OCI-LY3 (cell line): ENCODE measurements around the gene JOSD1.

Source experiments
- H2AFZ ChIP-seq: fragments of 200-600, 300-600 bp; shearing (Covaris generic); 2 replicates; pipeline ENCODE4 v1.6.0; 2014; ENCODE audit warnings: antibody characterized with exemption, low read depth, low read length
- H3K27ac ChIP-seq: fragments of 200-600, 300-600 bp; sonication (generic); 2 replicates; pipeline ENCODE4 v1.5.1; 2014; ENCODE audit warnings: mild to moderate bottlenecking, low read length, moderate library complexity, mixed read lengths
- H3K27me3 ChIP-seq: fragments of 200-600, 300-600 bp; sonication (generic); 2 replicates; pipeline ENCODE4 v1.6.1; 2014; ENCODE audit warnings: low read depth, low read length, mixed read lengths
- H3K36me3 ChIP-seq: fragments of 200-600, 300-600 bp; sonication (generic); replicated peaks from 2 replicates; pipeline ENCODE3; 2014; ENCODE audit warnings: low read depth, low read length, mixed read lengths
- H3K4me1 ChIP-seq: fragments of 300-600, 200-600 bp; sonication (generic); 2 replicates; pipeline ENCODE4 v1.6.1; 2014; ENCODE audit warnings: low read length, mixed read lengths
- H3K4me2 ChIP-seq: fragments of 200-600, 300-600 bp; sonication (generic); 2 replicates; pipeline ENCODE4 v1.6.1; 2014; ENCODE audit warnings: low read length, mixed read lengths
- H3K4me3 ChIP-seq: fragments of 300-600, 200-600 bp; sonication (generic); 2 replicates; pipeline ENCODE4 v1.5.1; 2014; ENCODE audit warnings: antibody characterized with exemption, mild to moderate bottlenecking, low read length, moderate library complexity
- H3K79me2 ChIP-seq: fragments of 300-600, 200-600 bp; shearing (Covaris generic); 2 replicates; pipeline ENCODE4 v1.6.1; 2014; ENCODE audit warnings: mild to moderate bottlenecking, low read length, mixed read lengths
- H3K9ac ChIP-seq: fragments of 300-600, 200-600 bp; shearing (Covaris generic); 2 replicates; pipeline ENCODE4 v1.6.0; 2014; ENCODE audit warnings: mild to moderate bottlenecking, low read length, moderate library complexity
- H3K9me3 ChIP-seq: fragments of 200-600, 300-600 bp; shearing (Covaris generic); 2 replicates; pipeline ENCODE4 v1.6.1; 2014; ENCODE audit warnings: low read length, mixed read lengths; ENCODE audit not compliant: insufficient read depth
- H4K20me1 ChIP-seq: fragments of 200-600, 300-600 bp; sonication (generic); 2 replicates; pipeline ENCODE4 v1.6.1; 2016; ENCODE audit warnings: low read length, mixed read lengths; ENCODE audit not compliant: insufficient read depth
- EZH2phosphoT487 ChIP-seq: fragments of 200-600 bp; shearing (Covaris generic); IDR thresholded peaks from 2 replicates; pipeline ENCODE4 v1.6.1; 2018; ENCODE audit warnings: antibody characterized with exemption, mixed run types, low read depth
- TF ChIP-seq, protein P1 (sequence below): fragments of 200-600, 300-600 bp; sonication (generic); IDR thresholded peaks from 2 replicates; pipeline ENCODE4 v1.5.1; 2014; ENCODE audit warnings: antibody characterized with exemption, low read length, low read depth

The JOSD1 gene

DNA sequence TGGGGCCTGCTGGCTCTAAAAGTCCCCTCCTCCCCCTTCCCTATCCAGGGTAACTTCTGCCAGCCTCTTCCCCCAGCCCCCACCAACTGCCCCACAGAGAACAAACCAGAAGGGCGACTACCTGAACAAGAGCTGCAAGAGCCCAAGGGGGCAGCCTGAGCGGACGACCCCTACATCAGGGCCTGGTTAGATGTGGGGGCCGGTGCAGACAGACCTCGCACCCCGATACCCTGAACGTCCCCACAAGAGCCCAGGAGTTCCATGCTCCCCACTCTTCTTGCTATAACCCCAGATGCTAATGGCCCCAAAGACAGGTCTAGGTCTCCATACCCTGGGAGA is 34.4 kb upstream of the JOSD1 start:
- H3K9ac ChIP-seq: no peak overlapping the region
- H3K4me2 ChIP-seq: no peak overlapping the region
- no peaks in the 10 kb centered on the region for H3K27me3 ChIP-seq
- no peak for TF ChIP-seq EZH2phosphoT487
- TF ChIP-seq, protein P1, sequence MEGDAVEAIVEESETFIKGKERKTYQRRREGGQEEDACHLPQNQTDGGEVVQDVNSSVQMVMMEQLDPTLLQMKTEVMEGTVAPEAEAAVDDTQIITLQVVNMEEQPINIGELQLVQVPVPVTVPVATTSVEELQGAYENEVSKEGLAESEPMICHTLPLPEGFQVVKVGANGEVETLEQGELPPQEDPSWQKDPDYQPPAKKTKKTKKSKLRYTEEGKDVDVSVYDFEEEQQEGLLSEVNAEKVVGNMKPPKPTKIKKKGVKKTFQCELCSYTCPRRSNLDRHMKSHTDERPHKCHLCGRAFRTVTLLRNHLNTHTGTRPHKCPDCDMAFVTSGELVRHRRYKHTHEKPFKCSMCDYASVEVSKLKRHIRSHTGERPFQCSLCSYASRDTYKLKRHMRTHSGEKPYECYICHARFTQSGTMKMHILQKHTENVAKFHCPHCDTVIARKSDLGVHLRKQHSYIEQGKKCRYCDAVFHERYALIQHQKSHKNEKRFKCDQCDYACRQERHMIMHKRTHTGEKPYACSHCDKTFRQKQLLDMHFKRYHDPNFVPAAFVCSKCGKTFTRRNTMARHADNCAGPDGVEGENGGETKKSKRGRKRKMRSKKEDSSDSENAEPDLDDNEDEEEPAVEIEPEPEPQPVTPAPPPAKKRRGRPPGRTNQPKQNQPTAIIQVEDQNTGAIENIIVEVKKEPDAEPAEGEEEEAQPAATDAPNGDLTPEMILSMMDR: no peak
- no peaks in the 10 kb centered on the region for H3K79me2 ChIP-seq
- H3K4me1 ChIP-seq: no peaks in the 10 kb centered on the region
- peaks cover 10% of the 10 kb centered on the region; the same call in 1 of the 2 replicates for H4K20me1 ChIP-seq
- H3K4me3 ChIP-seq: no peak overlapping the region
- no peak overlapping the region for H2AFZ ChIP-seq
- H3K27ac ChIP-seq: no peak overlapping the region
- no peaks in the 10 kb centered on the region for H3K9me3 ChIP-seq
- peaks cover 85% of the 10 kb centered on the region for H3K36me3 ChIP-seq

DNA sequence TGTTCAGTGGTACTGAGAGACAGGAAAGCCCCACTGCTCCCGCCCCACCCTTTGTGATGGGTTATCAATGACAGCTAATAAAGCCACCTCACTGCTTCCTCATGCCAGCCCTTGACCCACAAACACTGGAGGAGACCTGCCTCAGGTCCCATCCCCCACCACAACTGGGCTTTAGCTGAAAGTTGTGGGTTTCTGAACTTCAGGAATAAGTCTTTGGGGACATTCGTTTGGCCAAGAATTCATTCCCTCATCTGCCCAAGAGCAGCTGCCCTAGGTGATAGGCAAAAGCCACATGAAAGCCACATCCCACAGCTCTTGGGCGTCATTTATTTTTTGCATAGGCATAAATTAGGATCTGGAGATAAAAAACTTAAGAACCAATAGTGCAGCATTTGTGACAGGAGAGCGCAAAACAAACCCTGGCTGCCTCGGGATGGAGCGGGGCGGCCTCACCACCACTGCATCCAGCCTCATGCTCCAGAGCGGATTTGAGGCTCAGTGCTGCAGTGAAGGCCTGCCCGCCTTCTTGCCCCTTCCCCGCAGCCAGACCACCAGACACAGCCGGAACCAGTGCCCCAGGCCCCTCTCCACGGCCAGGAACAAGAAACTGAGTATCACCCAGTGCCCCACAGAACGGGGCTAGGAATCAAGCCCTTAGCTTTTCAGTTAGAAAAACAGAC is 33.8 kb upstream of the JOSD1 start:
- peaks cover 10% of the 10 kb centered on the region; the same call in 1 of the 2 replicates for H4K20me1 ChIP-seq
- H3K9ac ChIP-seq: no peak overlapping the region
- H3K4me1 ChIP-seq: no peaks in the 10 kb centered on the region
- H3K36me3 ChIP-seq: peaks cover 85% of the 10 kb centered on the region
- no peaks in the 10 kb centered on the region for H3K9me3 ChIP-seq
- TF ChIP-seq, protein P1: no peak
- no peak for TF ChIP-seq EZH2phosphoT487
- no peak overlapping the region for H3K4me3 ChIP-seq
- no peak overlapping the region for H3K27ac ChIP-seq
- H3K27me3 ChIP-seq: no peaks in the 10 kb centered on the region
- H3K79me2 ChIP-seq: no peaks in the 10 kb centered on the region
- no peak overlapping the region for H2AFZ ChIP-seq
- H3K4me2 ChIP-seq: no peak overlapping the region

DNA sequence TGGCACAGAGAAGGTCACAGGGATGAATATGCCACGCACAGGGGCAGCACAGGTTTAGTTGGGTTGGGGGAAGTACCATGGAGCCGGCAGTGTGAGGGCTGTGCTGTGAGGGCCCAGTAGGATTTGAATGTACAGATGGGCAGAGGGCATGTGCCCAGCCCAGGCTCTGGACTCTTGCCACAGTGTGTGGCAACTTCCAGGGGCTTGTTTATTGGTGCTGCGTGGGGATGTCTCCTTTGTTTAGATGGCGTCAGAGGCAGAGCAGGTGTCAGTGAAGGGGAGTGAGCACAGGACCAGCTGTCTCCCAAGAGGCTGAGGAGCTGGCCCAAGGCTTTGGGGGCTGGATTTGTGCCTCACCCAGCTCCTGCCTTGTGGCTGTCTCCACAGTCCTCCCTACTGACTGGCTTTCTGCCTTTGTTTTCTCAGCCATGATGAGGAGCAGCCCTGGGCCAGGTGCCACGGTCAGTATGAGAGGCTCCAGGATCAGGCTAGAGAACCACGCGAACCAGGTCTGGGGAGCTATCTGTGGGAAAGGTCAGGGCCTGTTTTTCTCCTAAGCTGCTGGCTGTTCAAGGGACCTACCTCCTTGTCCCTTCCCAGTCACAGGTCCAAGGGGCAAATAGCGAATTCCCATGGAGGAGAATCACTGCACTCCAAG is 33.1 kb upstream of the JOSD1 start:
- Histone ChIP-seq H3K36me3 (peaks cover 85% of the 10 kb centered on the region), H4K20me1 (peaks cover 10% of the 10 kb centered on the region; the same call in 1 of the 2 replicates), H3K4me3 (no peak overlapping the region), H3K4me2 (no peak overlapping the region), H3K27ac (no peak overlapping the region), H3K79me2 (no peaks in the 10 kb centered on the region), H3K27me3 (no peaks in the 10 kb centered on the region), H3K4me1 (no peaks in the 10 kb centered on the region), H3K9ac (no peak overlapping the region), H2AFZ (no peak overlapping the region), H3K9me3 (no peaks in the 10 kb centered on the region)
- TF ChIP-seq, protein P1: no peak
- no peak for TF ChIP-seq EZH2phosphoT487

- Histone ChIP-seq H3K27ac (no peak overlapping the region), H3K9me3 (no peaks in the 10 kb centered on the region), H3K36me3 (peaks cover 86% of the 10 kb centered on the region), H3K9ac (no peak overlapping the region), H3K4me2 (no peak overlapping the region), H3K4me1 (no peaks in the 10 kb centered on the region), H3K79me2 (no peaks in the 10 kb centered on the region), H3K4me3 (no peak overlapping the region), H4K20me1 (peaks cover 10% of the 10 kb centered on the region; the same call in 1 of the 2 replicates), H2AFZ (no peak overlapping the region), H3K27me3 (no peaks in the 10 kb centered on the region)
- no peak for TF ChIP-seq EZH2phosphoT487
- TF ChIP-seq, protein P1: peak; percentile 73
These were observed 32.6 kb upstream of the JOSD1 start for GRCh38 chr22:38733329-38733723.
